Measurements from ENCODE around the gene HMGN4. TPM values are rescaled to one million over a fixed set of nuclear protein-coding genes. Genes with fewer than 3 reads are reported as not detected.

Gene HMGN4
- total and polyA plus RNA-seq, 2 of the 8 experiments (the other 6 are each of a cell fraction or from before 2014, with no cell fraction given) = 23.4 to 66.4 TPM

- no peak overlapping the region for H2BK12ac ChIP-seq (ENCODE audit: low read depth, low read length)
Measured at GRCh38 chr6:26491604-26492003, 46.6 kb upstream of the HMGN4 start.

More at GRCh38 chr6:26491604-26492003, 46.6 kb upstream of the HMGN4 start:
- Histone ChIP-seq H2AK5ac (ENCODE audit: low read depth, low read length) (no peak overlapping the region), H3K79me1 (ENCODE audit: low read depth, low read length) (no peaks in the 10 kb centered on the region), H3K4ac (replicated peaks; ENCODE audit: insufficient read length, low read depth, low read length) (no peak overlapping the region), H3K23me2 (ENCODE audit: low read depth, low read length) (no peaks in the 10 kb centered on the region), H3K23ac (ENCODE audit: insufficient read length) (no peak overlapping the region), H3K27ac (ENCODE audit: low read depth, low read length) (no peak overlapping the region), H2BK15ac (ENCODE audit: low read length) (no peak overlapping the region), H3K4me2 (ENCODE audit: insufficient read depth in 1 of 2, low read depth in 2 of 2, low read length in 2 of 2) (no peak overlapping the region), H4K91ac (replicated peaks; ENCODE audit: insufficient read length, low read length) (no peak overlapping the region), H4K8ac (ENCODE audit: extremely low read depth, insufficient read depth, low read length) (no peak overlapping the region), H3K18ac (ENCODE audit: extremely low read depth, low read length) (no peak overlapping the region), H3K36me3 (ENCODE audit: control insufficient read depth in 2 of 4, insufficient read depth in 4 of 4, low read length in 3 of 4) (no peaks in the 10 kb centered on the region), H3K4me3 (ENCODE audit: extremely low read depth in 1 of 4, insufficient read depth in 2 of 4, low read depth in 3 of 4, low read length in 4 of 4) (no peak overlapping the region), H3K4me1 (replicated peaks in 1 of 4; ENCODE audit: control insufficient read depth in 3 of 4, insufficient read depth in 4 of 4, low read length in 3 of 4) (peaks cover 0 to 3% (median under 1%) of the 10 kb centered on the region in 4 experiments; a peak in 1 of 7 replicates), H2BK120ac (replicated peaks; ENCODE audit: low read depth, low read length) (no peak overlapping the region), H3K14ac (ENCODE audit: insufficient read length) (no peak overlapping the region), H4K5ac (ENCODE audit: insufficient read length, low read depth, low read length) (no peak overlapping the region), H4K20me1 (replicated peaks in 1 of 2; ENCODE audit: control insufficient read depth in 1 of 2, insufficient read depth in 2 of 2, low read length in 2 of 2) (no peaks in the 10 kb centered on the region), H2BK20ac (ENCODE audit: low read length) (no peak overlapping the region), H3K9me3 (ENCODE audit: insufficient read depth in 2 of 2, low read depth in 1 of 2, low read length in 1 of 2) (0 out of 4 replicates have a peak, but pooled peaks cover 0 to 3% of the 10 kb centered on the region in 2 experiments), H2BK5ac (ENCODE audit: low read depth, low read length) (no peak overlapping the region), H3K9ac (replicated peaks in 1 of 4; ENCODE audit: extremely low read depth in 1 of 4, low read depth in 3 of 4, low read length in 3 of 4) (no peak overlapping the region), H2AFZ (ENCODE audit: low read length) (no peak overlapping the region), H3K27me3 (replicated peaks in 1 of 4; ENCODE audit: control insufficient read depth in 3 of 4, extremely low read depth in 1 of 4, insufficient read depth in 3 of 4, low read length in 3 of 4) (no peaks in the 10 kb centered on the region; a peak in 1 of 7 replicates), H3K79me2 (ENCODE audit: control insufficient read depth in 1 of 2, insufficient read depth in 2 of 2, low read length in 2 of 2) (no peaks in the 10 kb centered on the region), H3K56ac (replicated peaks; ENCODE audit: insufficient read length, low read depth, low read length) (no peak overlapping the region)
- CTCF ChIA-PET (ENCODE audit: partially characterized antibody) = interaction anchor here (0.6 to 1.9 kb wide), 3 partner anchors 11 to 150 kb away, joined by 3 to 7 read pairs (median 5); no protein-coding TSS in a partner anchor
- DNase-seq (ENCODE audit: low read depth in 1 of 2, low spot score in 2 of 2) (no peak), FAIRE-seq (no peak)
- TF ChIP-seq HDAC2 (IDR thresholded peaks at IDR 0.05; ENCODE audit: borderline replicate concordance in 1 of 2, low read depth in 2 of 2, low read length in 2 of 2) (no peak), YY1 (IDR thresholded peaks at IDR 0.05; ENCODE audit: low read depth, low read length) (no peak), CREB1 (IDR thresholded peaks at IDR 0.05) (no peak), SP2 (IDR thresholded peaks at IDR 0.05; ENCODE audit: low read length) (no peak), TCF12 (IDR thresholded peaks at IDR 0.05; ENCODE audit: low read depth, low read length) (no peak)
- 91% methylated on average over 5 of the region's 5 CpGs; no CpG with 5 or more reads in 1 of the 2 experiments for WGBS, 2 experiments (ENCODE audit: extremely low coverage in 1 of 2, insufficient coverage in 1 of 2, insufficient read length in 1 of 2, insufficient replicate concordance in 2 of 2, low coverage in 1 of 2, low lambda C conversion rate in 2 of 2, missing lambda C conversion rate in 1 of 2)
- POLR2A ChIA-PET (ENCODE audit: partially characterized antibody) = interaction anchor here (0.8 kb wide), 1 partner anchor 21 kb away, joined by 3 read pairs; no protein-coding TSS in a partner anchor
